Stimulated activated CD4-positive, alpha-beta T cell treated with anti-CD3 and anti-CD28 coated beads, Interleukin-4, amount 100 ng/mL, for 48 hours (primary cell): ENCODE measurements around the gene PROZ.
"Not testable (repeated sequence)": the region's sequence is repeated elsewhere in the genome, so short reads cannot be mapped to it uniquely, and the experiment has no call there.

Experiments
- DNase-seq, 2 donors: peaks; one replicate each; pipeline ENCODE4 v3.0.0-alpha.2; 2020; ENCODE audit warnings: low read depth in 2 of 2

The PROZ gene, protein sequence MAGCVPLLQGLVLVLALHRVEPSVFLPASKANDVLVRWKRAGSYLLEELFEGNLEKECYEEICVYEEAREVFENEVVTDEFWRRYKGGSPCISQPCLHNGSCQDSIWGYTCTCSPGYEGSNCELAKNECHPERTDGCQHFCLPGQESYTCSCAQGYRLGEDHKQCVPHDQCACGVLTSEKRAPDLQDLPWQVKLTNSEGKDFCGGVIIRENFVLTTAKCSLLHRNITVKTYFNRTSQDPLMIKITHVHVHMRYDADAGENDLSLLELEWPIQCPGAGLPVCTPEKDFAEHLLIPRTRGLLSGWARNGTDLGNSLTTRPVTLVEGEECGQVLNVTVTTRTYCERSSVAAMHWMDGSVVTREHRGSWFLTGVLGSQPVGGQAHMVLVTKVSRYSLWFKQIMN

DNA sequence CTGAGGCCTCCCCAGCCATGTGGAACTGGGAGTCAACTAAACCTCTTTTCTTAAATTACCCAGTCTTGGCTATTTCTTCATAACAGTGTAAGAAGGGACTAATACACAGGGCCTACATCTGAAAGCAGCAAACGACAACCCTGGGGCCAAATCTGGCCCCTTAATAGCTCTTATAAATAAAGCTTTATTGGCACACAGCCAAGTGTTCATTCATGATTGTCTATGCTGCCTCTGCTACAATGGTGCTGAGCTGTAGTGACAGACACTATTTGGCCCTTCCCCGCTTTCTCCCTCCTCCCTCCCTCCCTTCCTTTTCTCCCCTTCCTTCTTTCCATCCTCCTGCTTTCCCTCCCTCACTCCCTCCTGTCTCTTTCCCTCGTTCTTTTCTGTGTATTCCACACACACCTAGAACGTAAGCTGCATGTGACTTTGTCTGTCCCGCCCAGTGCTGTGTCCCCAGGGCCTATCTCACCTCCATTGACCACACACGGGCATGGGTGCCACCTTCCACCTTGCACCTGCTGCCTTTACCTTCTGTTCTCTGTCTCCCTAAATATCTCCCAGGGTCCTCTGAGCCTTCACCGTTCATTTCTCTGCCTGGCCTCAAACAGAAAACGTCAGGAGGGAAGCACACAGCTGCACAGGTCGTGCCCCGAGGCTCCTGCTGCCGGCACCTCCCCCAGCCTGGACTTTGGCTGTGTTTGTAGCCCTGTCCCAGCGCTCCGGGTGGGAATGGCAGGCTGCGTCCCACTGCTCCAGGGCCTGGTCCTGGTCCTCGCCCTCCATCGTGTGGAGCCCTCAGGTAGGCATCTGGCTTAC, at the start of gene PROZ:
Gene PROZ (plus strand): TSS at position 720 of the 819 bp plus-strand sequence. CDS start 13 bp downstream, at position 733.
- no peak for DNase-seq

DNA sequence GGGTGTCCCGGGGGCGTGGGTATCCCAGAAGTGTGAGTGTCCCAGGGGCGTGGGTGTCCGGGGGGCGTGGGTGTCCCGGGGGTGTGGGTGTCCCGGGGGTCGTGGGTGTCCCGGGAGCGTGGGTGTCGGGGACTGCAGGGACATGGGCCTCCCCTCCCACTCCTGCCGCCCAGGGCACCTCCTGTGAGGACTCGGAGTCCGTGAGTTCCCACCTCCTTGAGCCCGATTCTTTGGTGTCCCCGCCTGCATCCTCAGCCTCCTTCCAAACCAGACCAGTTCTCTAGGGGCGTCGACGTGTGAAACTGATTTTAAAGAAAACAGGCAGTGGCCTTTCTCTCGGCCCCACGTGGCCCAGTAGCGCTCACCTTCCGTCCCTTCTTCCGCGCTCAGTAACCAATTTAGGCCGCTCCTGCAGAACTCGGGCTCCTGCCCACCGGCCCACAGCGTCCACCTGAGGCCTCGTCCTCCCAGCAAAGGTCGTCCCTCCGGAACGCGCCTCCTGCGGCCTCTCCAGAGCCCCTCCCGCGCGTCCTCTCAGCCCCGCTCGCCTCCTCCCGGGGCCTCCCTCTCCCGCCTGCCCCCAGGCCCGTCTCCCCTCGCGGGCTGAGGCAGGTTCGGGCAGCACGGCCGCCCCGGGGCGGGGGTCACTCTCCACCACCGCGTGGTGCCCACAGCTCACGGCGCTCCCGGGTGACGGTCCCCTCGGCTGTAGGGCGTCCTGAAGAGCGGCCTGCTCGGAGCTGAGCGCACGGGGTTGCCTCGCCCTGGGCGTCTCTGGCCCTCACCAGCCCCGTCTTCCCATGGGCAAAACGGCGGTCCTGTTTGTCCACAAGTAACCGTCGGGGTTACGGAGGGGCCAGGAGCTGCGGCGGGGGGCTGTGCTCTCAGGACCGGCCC, 49.0 kb upstream of the PROZ start:
- DNase-seq: no peak

DNA sequence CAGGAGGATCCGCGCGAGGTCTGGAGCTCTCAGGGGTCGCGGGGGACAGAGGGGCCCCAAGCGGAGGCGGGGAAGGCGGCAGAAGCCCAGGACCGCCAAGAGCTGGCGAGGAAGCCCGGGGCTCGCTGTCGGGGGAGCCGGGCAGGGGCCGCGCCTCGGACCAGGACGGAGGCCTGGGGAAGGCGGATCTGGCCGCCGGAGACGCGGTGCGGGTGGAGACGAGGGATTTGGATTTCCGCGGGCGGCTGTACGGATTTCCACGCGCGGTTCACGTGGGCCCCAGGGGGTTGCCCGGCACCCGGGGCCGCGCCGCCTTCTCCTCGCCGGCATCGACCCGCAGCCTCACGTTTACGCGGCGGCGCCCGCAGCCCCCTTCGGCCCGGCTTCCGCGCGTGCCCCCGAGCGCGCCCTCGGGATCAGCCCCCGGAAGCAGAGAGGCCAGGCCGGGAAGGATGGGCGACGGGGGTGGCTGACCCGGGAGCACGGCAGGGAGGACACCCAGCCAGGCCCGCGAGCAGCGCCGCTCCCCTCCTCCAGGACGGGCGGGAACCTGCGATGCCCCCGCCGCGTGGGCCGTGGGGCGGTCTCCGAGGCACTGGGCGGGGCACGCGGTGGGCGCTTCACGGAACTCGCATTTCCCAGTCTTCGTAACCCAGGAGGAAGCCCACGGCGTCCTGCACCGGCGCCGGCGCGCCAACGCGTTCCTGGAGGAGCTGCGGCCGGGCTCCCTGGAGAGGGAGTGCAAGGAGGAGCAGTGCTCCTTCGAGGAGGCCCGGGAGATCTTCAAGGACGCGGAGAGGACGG, 48.2 kb upstream of the PROZ start:
- DNase-seq: no peak

DNA sequence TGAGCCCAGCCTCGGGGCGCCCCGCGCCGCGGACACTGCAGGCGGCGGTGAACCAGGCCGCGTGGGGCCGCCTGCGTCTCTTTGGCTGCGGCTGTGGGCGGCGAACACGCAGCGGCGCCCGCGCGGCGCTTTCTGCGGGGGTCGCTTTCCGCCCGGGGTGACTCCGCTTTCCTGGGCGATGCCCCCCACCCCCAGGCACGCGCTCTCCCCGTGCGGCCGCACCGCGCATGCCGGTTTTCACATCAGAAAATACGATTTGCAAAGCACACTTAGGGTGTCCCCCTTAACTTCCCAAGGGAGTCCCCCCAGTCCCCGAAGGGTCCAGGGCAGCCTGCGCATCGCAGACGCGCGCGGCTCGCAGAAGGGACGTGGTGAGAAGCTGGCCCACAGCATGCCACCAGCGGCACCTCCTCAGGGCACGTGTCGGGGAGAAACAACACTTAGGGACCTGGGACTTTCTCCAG, 47.6 kb upstream of the PROZ start:
- no peak for DNase-seq

DNA sequence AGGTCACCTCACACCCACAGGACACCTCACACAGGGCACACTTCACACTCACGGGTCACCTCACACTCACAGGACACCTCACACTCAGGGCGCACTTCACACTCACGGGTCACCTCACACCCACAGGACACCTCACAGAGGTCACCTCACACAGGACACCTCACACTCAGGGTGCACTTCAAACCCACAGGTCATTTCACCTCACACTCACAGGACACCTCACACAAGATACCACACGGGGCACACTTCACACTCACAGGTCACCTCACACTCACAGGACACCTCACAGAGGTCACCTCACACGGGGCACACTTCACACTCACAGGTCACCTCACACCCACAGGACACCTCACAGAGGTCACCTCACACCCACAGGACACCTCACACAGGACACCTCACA, 46.6 kb upstream of the PROZ start:
- DNase-seq: not testable (repeated sequence)

DNA sequence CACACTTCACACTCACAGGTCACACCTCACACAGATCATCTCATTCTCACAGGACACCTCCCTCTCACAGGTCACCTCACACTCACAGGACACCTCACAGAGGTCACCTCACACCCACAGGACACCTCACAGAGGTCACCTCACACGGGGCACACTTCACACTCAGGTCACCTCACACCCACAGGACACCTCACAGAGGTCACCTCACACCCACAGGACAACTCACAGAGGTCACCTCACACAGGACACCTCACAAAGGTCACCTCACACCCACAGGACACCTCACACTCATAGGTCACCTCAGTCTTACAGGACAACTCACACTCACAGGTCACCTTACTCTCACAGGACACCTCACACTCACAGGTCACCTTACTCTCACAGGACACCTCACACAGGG, 46.0 kb upstream of the PROZ start:
- not testable (repeated sequence) for DNase-seq

DNA sequence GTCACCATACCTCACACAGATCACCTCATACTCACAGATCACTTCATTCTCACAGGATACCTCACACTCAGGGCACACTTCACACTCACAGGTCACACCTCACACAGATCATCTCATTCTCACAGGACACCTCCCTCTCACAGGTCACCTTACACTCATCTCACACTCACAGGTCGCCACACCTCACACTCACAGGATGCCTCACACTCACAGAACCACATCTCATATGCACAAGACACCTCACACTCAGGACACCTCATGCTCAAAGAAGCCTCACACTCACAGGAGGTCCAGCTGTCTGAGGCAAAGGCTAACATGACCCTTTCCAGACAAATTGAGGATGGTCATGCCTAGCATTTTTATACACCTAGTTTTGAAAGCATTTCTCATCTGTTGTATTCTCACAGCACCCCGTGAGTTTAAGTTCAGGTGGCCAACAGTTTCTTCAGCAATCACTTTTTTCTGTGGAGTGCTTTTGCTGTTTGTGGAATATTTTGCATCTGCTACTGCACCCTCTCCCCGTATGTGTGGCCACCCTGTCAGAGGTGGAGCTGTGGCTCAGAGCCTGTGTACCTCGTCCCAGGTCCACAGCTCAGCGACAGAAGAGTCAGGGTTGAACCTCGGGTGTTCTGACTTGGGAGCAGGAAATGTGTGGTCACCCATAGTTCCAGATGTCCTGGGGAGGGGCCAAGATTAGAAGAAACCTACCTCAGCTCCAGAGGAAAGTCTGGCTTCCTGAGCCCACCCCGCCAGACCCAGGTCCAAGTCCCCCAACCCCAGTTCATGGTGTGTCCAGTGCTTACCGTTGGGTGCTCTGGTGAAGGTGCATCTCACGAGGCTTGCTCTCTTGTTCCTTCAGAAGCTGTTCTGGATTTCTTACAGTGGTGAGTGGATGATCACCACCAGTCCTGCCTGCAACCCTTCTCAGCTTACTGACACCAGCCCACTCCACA, 45.3 kb upstream of the PROZ start:
- no peak for DNase-seq

DNA sequence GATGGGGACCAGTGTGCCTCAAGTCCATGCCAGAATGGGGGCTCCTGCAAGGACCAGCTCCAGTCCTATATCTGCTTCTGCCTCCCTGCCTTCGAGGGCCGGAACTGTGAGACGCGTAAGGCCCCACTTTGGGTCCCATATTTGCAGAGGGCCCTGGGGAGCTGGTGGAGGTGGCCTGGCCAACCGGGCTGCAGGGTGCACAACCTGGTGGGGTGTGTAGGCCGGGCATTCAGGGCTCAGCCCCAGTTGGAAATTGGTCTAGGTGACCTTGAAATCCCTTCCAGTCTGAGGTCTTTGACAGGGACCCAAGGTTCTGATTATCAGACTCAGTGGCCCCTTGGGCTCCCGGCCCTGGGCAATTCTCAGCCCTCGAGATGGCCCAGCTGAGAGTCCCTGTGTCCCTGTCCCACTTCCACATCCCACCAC, 44.6 kb upstream of the PROZ start:
- no peak for DNase-seq

DNA sequence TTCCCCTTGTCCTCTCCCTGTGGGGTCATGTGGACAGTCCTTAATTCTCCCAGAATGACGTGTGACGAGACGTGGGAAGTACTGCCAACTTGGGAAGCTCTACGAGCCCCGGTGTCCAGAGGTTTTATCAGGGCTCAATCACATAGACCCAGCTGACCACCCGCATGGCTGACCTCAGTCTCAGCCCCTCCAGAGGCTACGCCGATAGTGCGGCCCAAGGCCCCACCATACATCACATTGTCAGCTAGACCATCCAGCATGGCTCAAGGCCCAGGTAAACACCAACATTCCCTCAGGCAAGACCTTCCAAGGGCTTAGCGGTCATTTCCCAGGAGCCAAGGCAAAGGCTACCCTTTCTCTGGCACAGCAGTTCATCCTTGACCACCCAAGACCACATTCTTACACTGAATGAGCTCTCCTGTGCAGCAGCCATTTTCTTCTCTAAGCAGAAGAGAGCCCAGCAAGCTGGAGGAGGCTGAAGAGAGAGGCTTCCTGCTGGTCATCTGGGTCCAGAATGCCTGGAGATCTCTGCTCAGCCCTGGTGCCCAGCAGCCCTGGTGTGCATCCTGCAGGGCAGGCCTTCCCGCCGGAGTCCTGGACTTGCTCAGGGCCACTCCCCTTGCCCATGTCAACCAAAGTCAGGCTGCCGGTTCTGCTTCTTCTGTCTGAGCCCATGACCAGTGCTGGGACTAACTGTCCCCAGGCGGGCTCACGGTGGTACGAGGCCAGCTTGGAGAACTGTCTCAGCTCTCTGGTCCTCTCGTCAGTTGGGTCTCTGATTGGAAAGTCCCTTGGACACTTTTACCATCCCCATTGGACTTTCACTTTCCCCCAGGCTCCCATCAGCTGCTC, 43.7 kb upstream of the PROZ start:
- no peak for DNase-seq

DNA sequence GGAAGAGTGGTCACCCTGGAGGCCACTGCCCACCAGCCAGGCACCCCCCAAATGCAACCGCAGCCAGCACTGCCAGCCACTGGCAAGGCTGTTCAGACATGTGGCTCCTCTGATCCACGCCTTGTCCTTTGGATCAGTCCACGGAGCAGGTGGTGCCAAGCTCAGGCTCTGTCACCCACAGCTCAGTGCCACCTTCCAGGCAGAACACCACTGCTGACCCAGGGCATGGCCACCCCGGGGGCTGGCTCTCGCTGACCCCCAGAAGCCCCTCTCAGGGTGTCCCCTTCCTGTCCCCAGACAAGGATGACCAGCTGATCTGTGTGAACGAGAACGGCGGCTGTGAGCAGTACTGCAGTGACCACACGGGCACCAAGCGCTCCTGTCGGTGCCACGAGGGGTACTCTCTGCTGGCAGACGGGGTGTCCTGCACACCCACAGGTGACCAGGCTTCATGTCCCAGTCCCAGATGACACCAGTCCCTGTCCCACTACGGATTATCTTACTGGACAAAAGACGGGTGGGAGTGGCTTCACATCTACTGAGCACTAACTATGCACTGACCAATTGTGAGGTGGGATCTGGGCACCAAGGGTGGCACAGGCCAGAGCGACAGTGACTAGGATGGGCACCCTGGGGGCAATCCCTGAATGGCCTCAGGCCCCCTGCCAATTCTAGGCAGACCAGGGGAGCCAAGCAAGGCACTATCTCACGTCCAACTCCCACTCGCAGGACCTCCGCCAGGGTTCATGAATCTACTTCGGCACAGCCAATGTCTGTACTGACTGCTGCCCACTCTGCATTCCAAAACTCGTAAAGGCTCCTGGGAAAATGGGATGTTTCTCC, 42.9 kb upstream of the PROZ start:
- no peak for DNase-seq

DNA sequence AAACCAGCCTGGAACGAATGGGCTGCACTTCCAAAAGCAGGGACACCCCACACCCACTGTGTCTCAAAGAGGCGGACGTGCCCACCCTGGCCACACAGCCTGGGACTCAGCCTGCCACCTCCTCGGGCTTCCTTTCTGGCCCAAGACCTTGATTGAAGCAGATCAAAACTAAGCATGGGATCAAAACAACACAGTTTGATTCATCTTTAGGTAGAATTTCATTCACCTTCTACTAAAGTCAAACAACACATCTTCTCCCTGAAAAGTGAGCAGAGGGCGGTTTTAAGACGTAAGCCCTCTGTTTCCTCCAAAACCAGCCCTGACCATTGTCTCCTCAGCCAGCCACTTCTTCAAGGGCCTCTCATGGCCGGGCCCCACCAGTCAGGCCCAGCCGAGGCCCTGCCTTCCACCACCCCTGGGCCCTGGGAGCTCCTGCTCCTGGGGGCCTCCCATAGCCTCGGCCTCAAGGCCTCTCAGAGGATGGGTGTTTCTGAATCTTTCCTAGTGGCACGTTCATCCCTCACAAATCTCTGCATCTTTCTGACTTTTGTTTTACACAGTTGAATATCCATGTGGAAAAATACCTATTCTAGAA, 42.1 kb upstream of the PROZ start:
- DNase-seq: no peak

DNA sequence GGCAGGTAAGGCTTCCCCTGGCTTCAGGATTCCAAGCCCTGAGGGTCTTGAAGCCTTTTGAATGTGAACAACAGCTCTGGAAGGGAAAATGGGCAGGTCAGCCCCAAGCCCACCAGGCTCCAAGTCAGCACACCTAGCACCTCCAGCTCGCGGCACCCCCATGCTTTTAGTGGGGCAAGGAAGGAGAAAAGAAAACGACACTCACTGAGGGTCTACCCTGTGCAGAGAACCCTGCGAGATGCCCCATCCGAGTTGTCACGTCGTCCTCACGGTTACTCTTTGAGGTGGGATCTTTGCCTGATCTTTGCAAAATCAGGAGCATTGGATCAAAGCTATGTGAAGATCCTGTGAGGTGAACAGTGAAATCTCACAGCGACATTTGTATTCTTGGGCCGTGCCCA, 41.6 kb upstream of the PROZ start:
- no peak for DNase-seq

DNA sequence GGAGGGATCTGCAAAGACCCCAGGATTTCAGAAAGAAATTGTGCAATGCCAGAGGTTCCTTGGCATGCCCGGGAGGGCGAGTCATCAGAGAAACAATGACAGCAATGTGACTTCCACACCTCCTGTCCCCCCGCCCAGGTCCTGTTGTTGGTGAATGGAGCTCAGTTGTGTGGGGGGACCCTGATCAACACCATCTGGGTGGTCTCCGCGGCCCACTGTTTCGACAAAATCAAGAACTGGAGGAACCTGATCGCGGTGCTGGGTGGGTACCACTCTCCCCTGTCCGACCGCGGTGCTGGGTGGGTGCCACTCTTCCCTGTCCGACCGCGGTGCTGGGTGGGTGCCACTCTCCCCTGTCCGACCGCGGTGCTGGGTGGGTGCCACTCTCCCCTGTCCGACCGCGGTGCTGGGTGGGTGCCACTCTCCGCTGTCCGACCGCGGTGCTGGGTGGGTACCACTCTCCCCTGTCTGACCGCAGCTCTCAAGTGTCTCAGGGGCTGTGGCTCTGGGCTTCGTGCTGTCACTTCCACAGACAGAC, 41.0 kb upstream of the PROZ start:
- DNase-seq: no peak

DNA sequence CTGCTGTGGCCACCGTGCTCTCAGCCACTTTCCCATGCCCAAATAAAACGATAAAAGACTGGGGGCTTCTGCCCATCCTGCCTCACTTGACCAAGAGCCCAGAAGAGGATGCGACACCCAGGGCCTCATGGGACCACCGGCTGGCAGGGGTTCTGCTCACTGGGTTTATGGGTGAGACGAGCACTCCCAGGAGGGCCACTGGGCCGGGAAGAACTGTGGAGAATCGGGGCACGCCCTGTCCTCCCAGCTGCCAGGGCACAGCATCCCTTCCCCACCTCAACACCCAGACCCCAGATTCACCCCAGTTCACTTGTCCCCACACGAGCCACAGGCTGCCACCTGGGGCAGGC, 40.6 kb upstream of the PROZ start:
- no peak for DNase-seq

DNA sequence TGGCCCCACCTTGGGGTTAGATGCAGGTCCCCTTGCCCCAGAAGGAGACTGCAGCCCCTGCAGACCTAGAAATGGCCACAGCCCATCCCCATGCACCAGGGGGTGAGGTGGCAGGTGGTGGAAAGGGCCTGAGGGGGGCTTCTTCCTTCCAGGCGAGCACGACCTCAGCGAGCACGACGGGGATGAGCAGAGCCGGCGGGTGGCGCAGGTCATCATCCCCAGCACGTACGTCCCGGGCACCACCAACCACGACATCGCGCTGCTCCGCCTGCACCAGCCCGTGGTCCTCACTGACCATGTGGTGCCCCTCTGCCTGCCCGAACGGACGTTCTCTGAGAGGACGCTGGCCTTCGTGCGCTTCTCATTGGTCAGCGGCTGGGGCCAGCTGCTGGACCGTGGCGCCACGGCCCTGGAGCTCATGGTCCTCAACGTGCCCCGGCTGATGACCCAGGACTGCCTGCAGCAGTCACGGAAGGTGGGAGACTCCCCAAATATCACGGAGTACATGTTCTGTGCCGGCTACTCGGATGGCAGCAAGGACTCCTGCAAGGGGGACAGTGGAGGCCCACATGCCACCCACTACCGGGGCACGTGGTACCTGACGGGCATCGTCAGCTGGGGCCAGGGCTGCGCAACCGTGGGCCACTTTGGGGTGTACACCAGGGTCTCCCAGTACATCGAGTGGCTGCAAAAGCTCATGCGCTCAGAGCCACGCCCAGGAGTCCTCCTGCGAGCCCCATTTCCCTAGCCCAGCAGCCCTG, 40.0 kb upstream of the PROZ start:
- DNase-seq: no peak

DNA sequence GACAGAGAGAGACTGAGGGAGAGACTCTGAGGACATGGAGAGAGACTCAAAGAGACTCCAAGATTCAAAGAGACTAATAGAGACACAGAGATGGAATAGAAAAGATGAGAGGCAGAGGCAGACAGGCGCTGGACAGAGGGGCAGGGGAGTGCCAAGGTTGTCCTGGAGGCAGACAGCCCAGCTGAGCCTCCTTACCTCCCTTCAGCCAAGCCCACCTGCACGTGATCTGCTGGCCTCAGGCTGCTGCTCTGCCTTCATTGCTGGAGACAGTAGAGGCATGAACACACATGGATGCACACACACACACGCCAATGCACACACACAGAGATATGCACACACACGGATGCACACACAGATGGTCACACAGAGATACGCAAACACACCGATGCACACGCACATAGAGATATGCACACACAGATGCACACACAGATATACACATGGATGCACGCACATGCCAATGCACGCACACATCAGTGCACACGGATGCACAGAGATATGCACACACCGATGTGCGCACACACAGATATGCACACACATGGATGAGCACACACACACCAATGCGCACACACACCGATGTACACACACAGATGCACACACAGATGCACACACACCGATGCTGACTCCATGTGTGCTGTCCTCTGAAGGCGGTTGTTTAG, 39.2 kb upstream of the PROZ start:
- DNase-seq: no peak
